Endothelial cell of umbilical vein (primary cell): ENCODE measurements around the gene TMC2. TPM values are rescaled to one million over a fixed set of nuclear protein-coding genes. Genes with fewer than 3 reads are reported as not detected.

Source experiments
- BruUV-seq: library from RNA; stranded (reverse); fragments of 400-500 nt; replicated peaks from 2 replicates; lab custom pipeline; 2021; lab: Mats Ljungman, UMichigan
- CTCF ChIA-PET: fragments of 300-600, 350-600 bp; sonication (Branson Sonifier 250); formaldehyde crosslinking; loops from one replicate; lab custom pipeline; 2021; ENCODE audit warnings: antibody characterized with exemption, inconsistent platforms; lab: Charles Lee
- POLR2A ChIA-PET: fragments of 300-600, 350-600 bp; sonication (Branson Sonifier 250); formaldehyde crosslinking; loops from one replicate; lab custom pipeline; 2021; ENCODE audit warnings: antibody characterized with exemption, inconsistent platforms; lab: Charles Lee
- DNase-seq: peaks from one replicate; pipeline ENCODE4 v3.0.0-alpha.2; 2011; ENCODE audit warnings: low read depth, low spot score
- FAIRE-seq: peaks from 2 replicates; lab custom pipeline; 2011; peaks lifted over from hg19 to GRCh38; lab: Jason Lieb, UNC
- H2AFZ ChIP-seq: 2 replicates; pipeline ENCODE4 v1.6.0; 2012; ENCODE audit warnings: low read depth, low read length, control low read depth, inconsistent platforms
- H3K27ac ChIP-seq: 2 replicates; pipeline ENCODE4 v1.5.1; 2011; ENCODE audit warnings: low read depth, mild to moderate bottlenecking, control low read depth, low read length, moderate library complexity; ENCODE audit not compliant: insufficient read depth
- H3K27me3 ChIP-seq, 2 experiments: 2 replicates each; pipeline versions ENCODE4 v1.6.0 to v1.6.1; 2011; ENCODE audit warnings: low read length in 2 of 2, mixed read lengths in 1 of 2; ENCODE audit not compliant: control insufficient read depth in 2 of 2, insufficient read depth in 2 of 2
- H3K36me3 ChIP-seq, 2 experiments: 2 replicates in 1 of 2; 3 replicates in 1 of 2; pipeline ENCODE4 v1.5.1; 2011; ENCODE audit warnings: low read length in 2 of 2, mild to moderate bottlenecking in 1 of 2, moderate library complexity in 1 of 2; ENCODE audit not compliant: control insufficient read depth in 2 of 2, insufficient read depth in 2 of 2; ENCODE audit errors: extremely low read depth in 1 of 2
- H3K4me1 ChIP-seq: 3 replicates; pipeline ENCODE4 v1.5.1; 2011; ENCODE audit warnings: mild to moderate bottlenecking, low read length; ENCODE audit not compliant: control insufficient read depth, insufficient read depth; ENCODE audit errors: extremely low read depth
- H3K4me2 ChIP-seq: 2 replicates; pipeline ENCODE4 v1.6.1; 2011; ENCODE audit warnings: low read length, control low read depth, mixed read lengths; ENCODE audit not compliant: insufficient read depth
- H3K4me3 ChIP-seq, 3 experiments: fragments of 200-600 bp in 1 of 3; sonication (generic), shearing (Covaris generic) in 1 of 3; replicated peaks in 1 of 3; 2 replicates each; pipeline ENCODE4 v1.5.1; 2011 to 2016; ENCODE audit warnings: control low read depth in 3 of 3, low read length in 3 of 3, mild to moderate bottlenecking in 2 of 3, inconsistent platforms in 1 of 3, low read depth in 1 of 3, moderate library complexity in 1 of 3; ENCODE audit not compliant: insufficient read depth in 1 of 3
- H3K79me2 ChIP-seq: 2 replicates; pipeline ENCODE4 v1.6.0; 2012; ENCODE audit warnings: low read length, inconsistent platforms; ENCODE audit not compliant: control insufficient read depth, insufficient read depth
- H3K9ac ChIP-seq: replicated peaks from 2 replicates; pipeline ENCODE3; 2011; ENCODE audit warnings: low read length, control low read depth; ENCODE audit not compliant: insufficient read depth; ENCODE audit errors: extremely low read depth
- H3K9me1 ChIP-seq: replicated peaks from 3 replicates; pipeline ENCODE4 v1.6.0; 2011; ENCODE audit warnings: mild to moderate bottlenecking, low read length; ENCODE audit not compliant: control insufficient read depth, insufficient read depth; ENCODE audit errors: extremely low read depth
- H3K9me3 ChIP-seq: replicated peaks from 2 replicates; pipeline ENCODE4 v1.5.1; 2012; ENCODE audit warnings: low read length, inconsistent platforms; ENCODE audit not compliant: control insufficient read depth, insufficient read depth
- H4K20me1 ChIP-seq: replicated peaks from 2 replicates; pipeline ENCODE3; 2011; ENCODE audit warnings: mild to moderate bottlenecking, low read length; ENCODE audit not compliant: control insufficient read depth, insufficient read depth; ENCODE audit errors: extremely low read depth
- EZH2 ChIP-seq: IDR thresholded peaks from 2 replicates; pipeline ENCODE4 v1.6.1; 2012; ENCODE audit warnings: borderline replicate concordance, low read depth, mild to moderate bottlenecking, moderate library complexity, low read length, inconsistent platforms; ENCODE audit not compliant: severe bottlenecking
- FOS ChIP-seq: IDR thresholded peaks from 2 replicates; pipeline ENCODE4 v1.6.1; 2011; ENCODE audit warnings: mild to moderate bottlenecking, low read length, moderate library complexity, borderline replicate concordance; ENCODE audit not compliant: insufficient read depth
- GATA2 ChIP-seq: IDR thresholded peaks from 2 replicates; pipeline ENCODE4 v1.7.0; 2011; ENCODE audit warnings: low read depth, mild to moderate bottlenecking, moderate library complexity, mixed read lengths, low read length; ENCODE audit not compliant: insufficient read length, insufficient read depth
- MYC ChIP-seq: IDR thresholded peaks from one replicate; pipeline ENCODE4 v1.6.1; 2011; ENCODE audit warnings: mild to moderate bottlenecking, low read depth, low read length
- POLR2A ChIP-seq: IDR thresholded peaks from 2 replicates; pipeline ENCODE4 v1.6.1; 2012; ENCODE audit warnings: low read depth, mild to moderate bottlenecking, control low read depth, low read length
- POLR2AphosphoS5 ChIP-seq: IDR thresholded peaks from 2 replicates; pipeline ENCODE4 v1.6.1; 2012; ENCODE audit warnings: low read depth, mild to moderate bottlenecking, control low read depth, low read length, moderate library complexity; ENCODE audit not compliant: insufficient read depth
- dilution Hi-C: fragments of 300-500 bp; cut with MboI; formaldehyde crosslinking; loops from one replicate; pipeline ENCODE4 v1.15.0; 2019; ENCODE audit warnings: low sequenced_read_pairs; ENCODE audit not compliant: extremely low pct_ligation_motif_present
- intact Hi-C: fragments of 100-400 bp; cut with micrococcal nuclease; formaldehyde crosslinking; loops from one replicate; pipeline ENCODE4 v1.10.0; 2022
- polyA plus RNA-seq, 4 experiments: library from polyadenylated mRNA; depleted of rRNA in 3 of 4; stranded (reverse) in 3 of 4; unstranded in 1 of 4; fragments of >200 nt; gene quantifications; 2 replicates each; pipeline versions ENCODE4 v1.2.1 to v1.2.3, GENCODE V29; 2011 to 2012; ENCODE audit warnings: missing spikeins in 1 of 4
- total RNA-seq: library from RNA; stranded (reverse); gene quantifications from 2 replicates; pipeline ENCODE4 v1.2.3, GENCODE V29; 2021
- TF ChIP-seq, protein P1 (sequence below), 2 donors: IDR thresholded peaks; 1 replicate in 1 of 2; 2 replicates in 1 of 2; pipeline ENCODE4 v1.5.1; 2011; ENCODE audit warnings: low read length in 2 of 2, mild to moderate bottlenecking in 2 of 2, moderate library complexity in 2 of 2, control low read depth in 1 of 2, inconsistent platforms in 1 of 2, low read depth in 1 of 2; ENCODE audit not compliant: insufficient read depth in 1 of 2; ENCODE audit errors: extremely low read depth in 1 of 2
- TF ChIP-seq, protein P2 (sequence below): IDR thresholded peaks from 2 replicates; pipeline ENCODE4 v1.6.1; 2011; ENCODE audit not compliant: insufficient read depth, insufficient read length

The TMC2 gene
- total and polyA plus RNA-seq, 2 donors (not counting 3 experiments of a cell fraction or from before 2014, with no cell fraction given): not detected

DNA sequence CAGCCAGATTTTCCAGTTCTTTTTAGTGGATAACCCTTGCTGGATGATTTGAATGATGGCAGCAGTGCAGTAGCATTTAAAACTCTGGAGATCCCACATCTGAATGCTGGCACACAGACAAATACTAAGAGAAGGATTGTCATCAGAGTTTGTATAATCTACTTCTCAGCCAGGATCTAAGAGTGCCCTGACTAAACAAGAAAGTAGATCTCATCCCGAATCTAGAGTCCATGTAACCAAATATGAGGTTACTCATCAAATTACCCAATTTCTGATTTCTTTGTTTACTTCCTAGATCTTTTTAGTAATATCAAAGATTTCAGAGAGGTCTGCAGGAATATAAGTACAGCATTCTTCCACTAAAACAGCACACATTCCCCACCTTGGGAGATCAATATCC, 7.8 kb downstream of the TMC2 start:
- peaks cover 7 to 15% of the 10 kb centered on the region in 2 experiments for H3K27me3 ChIP-seq
- DNase-seq (no peak), FAIRE-seq (no peak)

More for the DNA sequence above, 7.8 kb downstream of the TMC2 start:
- no peak overlapping the region for H3K9ac ChIP-seq
- no peaks in the 10 kb centered on the region for H4K20me1 ChIP-seq
- H2AFZ ChIP-seq: no peak overlapping the region
- ChIA-PET CTCF (interaction anchor here (1.6 kb wide), 1 partner anchor 22 kb away, joined by 5 read pairs; no protein-coding TSS in a partner anchor), POLR2A (no interaction called here)
- no peaks in the 10 kb centered on the region for H3K9me3 ChIP-seq
- intact Hi-C loops (no loop called here), dilution Hi-C loops (no loop called here)
- no peak for TF ChIP-seq POLR2AphosphoS5
- TF ChIP-seq GATA2: no peak
- TF ChIP-seq POLR2A: no peak
- no peak for TF ChIP-seq FOS
- TF ChIP-seq MYC: no peak
- TF ChIP-seq EZH2: no peak
- TF ChIP-seq, protein P1, sequence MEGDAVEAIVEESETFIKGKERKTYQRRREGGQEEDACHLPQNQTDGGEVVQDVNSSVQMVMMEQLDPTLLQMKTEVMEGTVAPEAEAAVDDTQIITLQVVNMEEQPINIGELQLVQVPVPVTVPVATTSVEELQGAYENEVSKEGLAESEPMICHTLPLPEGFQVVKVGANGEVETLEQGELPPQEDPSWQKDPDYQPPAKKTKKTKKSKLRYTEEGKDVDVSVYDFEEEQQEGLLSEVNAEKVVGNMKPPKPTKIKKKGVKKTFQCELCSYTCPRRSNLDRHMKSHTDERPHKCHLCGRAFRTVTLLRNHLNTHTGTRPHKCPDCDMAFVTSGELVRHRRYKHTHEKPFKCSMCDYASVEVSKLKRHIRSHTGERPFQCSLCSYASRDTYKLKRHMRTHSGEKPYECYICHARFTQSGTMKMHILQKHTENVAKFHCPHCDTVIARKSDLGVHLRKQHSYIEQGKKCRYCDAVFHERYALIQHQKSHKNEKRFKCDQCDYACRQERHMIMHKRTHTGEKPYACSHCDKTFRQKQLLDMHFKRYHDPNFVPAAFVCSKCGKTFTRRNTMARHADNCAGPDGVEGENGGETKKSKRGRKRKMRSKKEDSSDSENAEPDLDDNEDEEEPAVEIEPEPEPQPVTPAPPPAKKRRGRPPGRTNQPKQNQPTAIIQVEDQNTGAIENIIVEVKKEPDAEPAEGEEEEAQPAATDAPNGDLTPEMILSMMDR (IDR thresholded peaks at IDR 0.05; ENCODE audit: extremely low read depth in 1 of 2, insufficient read depth in 1 of 2, low read depth in 1 of 2, low read length in 2 of 2): no peak
- TF ChIP-seq, protein P2, sequence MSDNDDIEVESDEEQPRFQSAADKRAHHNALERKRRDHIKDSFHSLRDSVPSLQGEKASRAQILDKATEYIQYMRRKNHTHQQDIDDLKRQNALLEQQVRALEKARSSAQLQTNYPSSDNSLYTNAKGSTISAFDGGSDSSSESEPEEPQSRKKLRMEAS: no peak
- H3K79me2 ChIP-seq: no peaks in the 10 kb centered on the region
- H3K4me1 ChIP-seq: no peaks in the 10 kb centered on the region
- no peak overlapping the region for H3K27ac ChIP-seq
- H3K36me3 ChIP-seq: no peaks in the 10 kb centered on the region
- no peak overlapping the region for H3K4me2 ChIP-seq
- H3K4me3 ChIP-seq: no peak overlapping the region
- BruUV-seq: no TSS peak
- no peaks in the 10 kb centered on the region for H3K9me1 ChIP-seq
